SK-N-MC (cell line): Measurements from ENCODE around the gene FHL5.
"Not testable (repeated sequence)": the region's sequence is repeated elsewhere in the genome, so short reads cannot be mapped to it uniquely, and the experiment has no call there.

Source experiments
- DNase-seq: peaks from one replicate; pipeline ENCODE4 v3.0.0-alpha.2; 2011; ENCODE audit warnings: low read depth, low spot score
- H3K27ac ChIP-seq: fragments of 200-600 bp; sonication (generic); 2 replicates; pipeline ENCODE4 v1.5.1; 2016; ENCODE audit warnings: mixed run types
- H3K36me3 ChIP-seq: fragments of 200-600 bp; sonication (generic); 2 replicates; pipeline ENCODE4 v1.6.1; 2017; ENCODE audit warnings: antibody characterized with exemption, low read length, mixed read lengths; ENCODE audit not compliant: insufficient read depth
- H3K4me3 ChIP-seq: fragments of 200-600 bp; sonication (generic); 2 replicates; pipeline ENCODE4 v1.5.1; 2016
- H3K9ac ChIP-seq: fragments of 200-600 bp; sonication (generic); 2 replicates; pipeline ENCODE4 v1.8.0; 2017; ENCODE audit warnings: mixed run types, mixed read lengths; ENCODE audit not compliant: insufficient read length
- H3K9me3 ChIP-seq: fragments of 200-600 bp; sonication (generic); 2 replicates; pipeline ENCODE4 v1.6.1; 2017; ENCODE audit warnings: low read depth, mild to moderate bottlenecking, antibody characterized with exemption, low read length, moderate library complexity, mixed read lengths
- EZH2 ChIP-seq: fragments of 200-600 bp; sonication (generic); IDR thresholded peaks from one replicate; pipeline ENCODE4 v1.6.1; 2017; ENCODE audit warnings: antibody characterized with exemption
- FOXP2 ChIP-seq: optimal IDR thresholded peaks from 2 replicates; pipeline ENCODE3; 2011; ENCODE audit warnings: mild to moderate bottlenecking, moderate library complexity; ENCODE audit not compliant: insufficient read depth; ENCODE audit errors: extremely low read length, control extremely low read depth
- POLR2AphosphoS5 ChIP-seq: IDR thresholded peaks from 2 replicates; pipeline ENCODE4 v1.6.1; 2012; ENCODE audit warnings: mild to moderate bottlenecking, low read depth, low read length, borderline replicate concordance

FHL5 gene

DNA sequence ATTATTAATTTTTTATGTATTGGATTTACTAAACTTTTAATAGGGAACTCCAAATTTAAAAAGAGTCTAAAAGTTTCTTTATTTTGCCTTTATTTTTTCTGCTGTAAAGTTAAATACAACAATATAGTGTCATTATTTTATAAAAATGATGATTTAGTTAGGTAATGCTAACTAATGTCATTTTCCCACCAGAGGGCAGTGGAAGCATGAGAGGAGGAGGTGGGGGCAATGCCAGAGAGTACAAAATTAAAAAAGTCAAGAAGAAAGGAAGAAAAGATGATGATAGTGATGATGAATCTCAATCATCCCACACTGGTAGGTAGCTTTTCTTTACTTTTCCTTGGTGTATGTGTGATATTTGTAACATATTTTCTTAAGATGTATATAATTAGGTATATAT lies 20.2 kb upstream of the FHL5 start:
- TF ChIP-seq POLR2AphosphoS5 = no peak
- no peak for TF ChIP-seq FOXP2
- no peak for TF ChIP-seq EZH2
- H3K9me3 ChIP-seq = no peaks in the 10 kb centered on the region
- peaks cover 46% of the 10 kb centered on the region for H3K36me3 ChIP-seq
- H3K27ac ChIP-seq = no peak overlapping the region
- no peak for DNase-seq
- no peak overlapping the region for H3K4me3 ChIP-seq
- H3K9ac ChIP-seq = no peak overlapping the region

DNA sequence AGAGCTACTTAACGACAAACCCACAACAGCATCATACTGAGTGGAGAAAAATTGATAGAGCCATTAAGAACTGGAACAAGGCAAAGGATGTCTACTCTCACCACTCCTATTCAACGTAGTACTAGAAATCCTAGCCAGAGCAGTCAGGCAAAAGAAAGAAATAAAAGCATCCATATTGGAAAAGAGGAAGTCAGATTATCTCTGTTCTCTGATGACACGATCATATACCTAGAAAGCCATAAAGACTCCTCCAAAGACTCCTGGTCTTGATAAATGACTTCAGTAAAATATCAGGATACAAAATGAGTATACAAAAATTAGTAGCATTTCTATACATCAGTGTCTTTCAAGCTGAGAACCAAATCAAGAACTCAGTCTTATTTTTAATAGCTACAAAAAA lies 17.0 kb upstream of the FHL5 start:
- DNase-seq = no peak
- no peak overlapping the region for H3K4me3 ChIP-seq
- H3K27ac ChIP-seq = no peak overlapping the region
- peaks cover 32% of the 10 kb centered on the region for H3K36me3 ChIP-seq
- no peak overlapping the region for H3K9ac ChIP-seq
- TF ChIP-seq EZH2 (no peak), POLR2AphosphoS5 (no peak), FOXP2 (no peak)
- no peaks in the 10 kb centered on the region for H3K9me3 ChIP-seq

DNA sequence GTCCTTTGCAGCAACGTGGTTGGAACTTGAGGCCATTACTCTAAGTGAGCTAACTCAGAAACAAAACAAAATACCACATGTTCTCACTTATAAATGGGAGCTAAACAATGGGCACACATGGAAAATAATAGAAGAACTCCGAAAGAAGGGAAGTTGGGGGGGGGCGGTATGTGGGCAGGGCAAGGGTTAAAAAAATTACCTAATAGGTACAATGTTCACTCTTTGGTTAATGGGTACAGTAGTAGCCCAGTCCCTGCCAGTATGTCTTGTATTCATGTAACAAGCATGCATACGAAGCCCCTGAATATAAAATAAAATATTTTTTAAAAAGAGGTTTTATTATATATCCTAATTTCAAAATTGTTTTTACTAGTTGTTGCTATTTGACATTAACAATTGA lies 15.3 kb upstream of the FHL5 start:
- no peak overlapping the region for H3K9ac ChIP-seq
- DNase-seq = no peak
- H3K9me3 ChIP-seq = no peaks in the 10 kb centered on the region
- H3K36me3 ChIP-seq = peaks cover 33% of the 10 kb centered on the region
- H3K27ac ChIP-seq = no peak overlapping the region
- no peak overlapping the region for H3K4me3 ChIP-seq
- TF ChIP-seq POLR2AphosphoS5 (no peak), FOXP2 (no peak), EZH2 (no peak)

DNA sequence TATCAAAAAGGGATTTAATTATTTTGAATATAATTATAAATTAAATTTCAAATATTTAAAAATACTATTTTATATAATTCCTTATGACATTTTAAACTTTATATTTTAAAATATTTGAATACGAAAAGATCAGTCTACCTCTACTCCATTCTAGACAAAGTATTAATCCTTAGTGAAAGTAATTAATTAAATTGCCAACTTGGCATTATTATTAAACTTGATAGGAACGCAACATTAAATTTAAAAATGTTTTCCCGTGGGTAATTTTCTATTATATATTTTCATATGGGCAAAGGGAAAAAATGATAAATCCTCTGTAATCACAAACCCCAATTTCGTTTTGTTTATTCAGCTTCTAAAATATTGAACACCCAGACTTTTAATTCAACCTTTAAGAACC lies 8.4 kb upstream of the FHL5 start:
- TF ChIP-seq EZH2 (no peak), POLR2AphosphoS5 (no peak), FOXP2 (no peak)
- no peak for DNase-seq
- H3K9me3 ChIP-seq = no peaks in the 10 kb centered on the region
- no peak overlapping the region for H3K4me3 ChIP-seq
- H3K9ac ChIP-seq = no peak overlapping the region
- H3K36me3 ChIP-seq = peaks cover 30% of the 10 kb centered on the region
- no peak overlapping the region for H3K27ac ChIP-seq

DNA sequence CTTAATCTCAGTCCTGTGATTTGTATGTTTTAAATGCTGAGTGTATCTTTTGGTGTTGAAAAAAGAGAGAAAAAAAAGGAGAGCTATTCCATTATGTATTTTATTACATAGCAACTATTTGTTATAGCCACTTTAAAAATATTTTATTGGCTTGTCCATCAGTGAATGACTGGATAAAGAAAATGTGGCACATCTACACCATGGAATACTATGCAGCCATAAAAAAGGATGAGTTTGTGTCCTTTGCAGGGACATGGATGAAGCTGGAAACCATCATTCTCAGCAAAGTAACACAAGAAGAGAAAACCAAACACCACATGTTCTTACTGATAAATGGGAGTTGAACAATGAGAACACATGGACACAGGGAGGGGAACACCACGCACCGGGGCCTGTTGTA lies 3.2 kb upstream of the FHL5 start:
- not testable (repeated sequence) for DNase-seq, H3K9me3 ChIP-seq, H3K27ac ChIP-seq, H3K36me3 ChIP-seq, H3K4me3 ChIP-seq, H3K9ac ChIP-seq

DNA sequence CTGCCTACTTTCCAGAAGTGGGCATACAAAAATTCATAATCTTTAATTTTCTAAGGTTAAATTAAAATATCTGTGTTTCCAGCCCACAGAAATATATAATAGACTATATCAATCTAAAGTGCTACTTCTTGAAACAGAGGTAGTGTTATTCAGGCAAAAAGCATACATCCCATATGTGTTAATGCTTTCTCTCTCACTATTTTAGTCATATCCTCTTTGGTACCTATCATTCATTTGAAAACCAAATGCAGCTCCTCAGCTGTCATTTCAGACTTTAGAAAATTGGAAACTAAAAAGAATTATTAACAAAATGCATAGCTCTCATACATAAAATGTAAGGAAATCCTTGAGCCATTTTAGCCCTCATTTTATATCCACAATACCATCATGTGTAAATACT lies 925 bp downstream of the FHL5 start:
- no peak overlapping the region for H3K27ac ChIP-seq
- H3K9me3 ChIP-seq = no peaks in the 10 kb centered on the region
- H3K36me3 ChIP-seq = no peaks in the 10 kb centered on the region
- H3K4me3 ChIP-seq = no peak overlapping the region
- no peak overlapping the region for H3K9ac ChIP-seq
- TF ChIP-seq FOXP2 (no peak), EZH2 (no peak), POLR2AphosphoS5 (no peak)
- no peak for DNase-seq

DNA sequence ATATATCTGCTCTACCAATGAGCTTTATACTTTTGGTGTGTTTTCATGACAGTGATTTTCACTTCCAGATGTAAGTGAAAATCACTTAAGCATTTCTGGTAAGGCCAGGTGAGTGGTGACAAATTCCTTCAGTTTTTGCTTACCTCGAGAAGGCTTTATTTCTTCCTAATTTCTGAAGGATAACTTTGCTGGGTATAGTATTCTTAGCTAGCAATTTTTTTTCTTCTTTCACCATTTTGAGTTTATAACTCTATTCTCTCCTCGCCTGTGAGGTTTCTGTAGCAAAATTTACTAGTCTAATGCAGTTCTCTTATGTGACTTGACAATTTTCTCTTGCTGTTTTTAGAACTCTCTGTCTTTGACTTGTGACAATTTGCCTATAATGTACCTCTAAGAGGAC lies 7.1 kb downstream of the FHL5 start:
- Histone ChIP-seq H3K9me3 (no peaks in the 10 kb centered on the region; the same call in 1 of the 2 replicates), H3K27ac (no peak overlapping the region), H3K4me3 (no peak overlapping the region), H3K36me3 (no peaks in the 10 kb centered on the region), H3K9ac (no peak overlapping the region)
- DNase-seq = no peak
- no peak for TF ChIP-seq FOXP2
- no peak for TF ChIP-seq EZH2
- TF ChIP-seq POLR2AphosphoS5 = no peak

DNA sequence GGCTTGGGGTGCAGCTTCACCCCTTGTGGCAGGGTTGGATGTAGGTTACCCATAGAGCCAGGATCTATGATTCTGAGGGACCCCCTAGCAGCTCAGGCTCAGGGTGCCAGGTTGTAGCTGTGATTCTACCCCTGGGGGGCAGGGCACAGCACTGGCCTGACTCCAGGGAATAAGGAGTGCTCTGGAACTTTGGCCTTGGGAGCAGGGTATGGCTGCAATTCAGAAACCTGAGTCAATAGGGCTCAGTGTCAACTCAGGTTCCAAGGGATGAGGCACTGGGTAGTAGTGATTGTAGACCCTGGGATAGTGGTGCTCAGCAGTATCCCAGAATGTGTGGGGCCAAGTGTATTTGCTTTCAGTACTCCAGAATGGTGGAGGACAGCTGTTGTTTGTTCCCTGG lies 8.6 kb downstream of the FHL5 start:
- TF ChIP-seq POLR2AphosphoS5 (no peak), EZH2 (no peak), FOXP2 (no peak)
- no peak for DNase-seq

DNA sequence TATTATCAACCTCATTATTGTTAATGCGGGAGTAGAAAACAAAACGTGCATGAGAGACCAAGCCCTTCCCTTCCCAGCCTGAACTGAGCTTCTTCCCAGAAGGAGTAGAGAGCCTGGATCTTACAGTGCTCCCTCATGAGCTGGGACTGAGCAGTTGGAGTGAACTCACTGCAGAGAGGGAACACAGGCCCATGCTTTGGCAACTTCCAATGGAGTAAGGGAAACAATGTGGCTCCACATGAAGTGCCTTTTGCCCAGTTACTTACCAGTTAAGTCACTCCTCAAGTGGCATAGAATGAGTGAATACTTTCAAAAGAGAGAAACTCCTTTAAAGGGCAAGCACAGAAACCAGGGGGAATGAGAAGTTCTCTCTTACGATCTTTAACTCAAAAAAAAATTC lies 12.4 kb downstream of the FHL5 start:
- no peak overlapping the region for H3K9ac ChIP-seq
- H3K36me3 ChIP-seq = no peaks in the 10 kb centered on the region
- no peak overlapping the region for H3K4me3 ChIP-seq
- no peaks in the 10 kb centered on the region for H3K9me3 ChIP-seq
- no peak for DNase-seq
- H3K27ac ChIP-seq = no peak overlapping the region
- TF ChIP-seq EZH2 = no peak
- TF ChIP-seq FOXP2 = no peak
- no peak for TF ChIP-seq POLR2AphosphoS5

More for the DNA sequence above, 8.6 kb downstream of the FHL5 start:
- no peak overlapping the region for H3K4me3 ChIP-seq
- H3K9me3 ChIP-seq = no peaks in the 10 kb centered on the region; the same call in 1 of the 2 replicates
- H3K27ac ChIP-seq = no peak overlapping the region
- H3K9ac ChIP-seq = no peak overlapping the region
- H3K36me3 ChIP-seq = no peaks in the 10 kb centered on the region
